Activated CD4-positive, alpha-beta memory T cell treated with anti-CD3 and anti-CD28 coated beads for 36 hours (primary cell): ENCODE measurements around the gene BAHD1. TPM values are rescaled to one million over a fixed set of nuclear protein-coding genes. Genes with fewer than 3 reads are reported as not detected.
A peak's percentile ranks its signal among the peaks of the same experiment; 100 is the strongest.

Experiments used
- CTCF ChIA-PET: fragments of 350-600 bp; sonication (Branson Sonifier 250); formaldehyde crosslinking; loops from one replicate; lab custom pipeline; 2021; ENCODE audit warnings: antibody characterized with exemption, inconsistent platforms; lab: Charles Lee
- POLR2A ChIA-PET: fragments of 350-600 bp; sonication (Branson Sonifier 250); formaldehyde crosslinking; loops from one replicate; lab custom pipeline; 2021; ENCODE audit warnings: antibody characterized with exemption; lab: Charles Lee
- DNase-seq: peaks from one replicate; pipeline ENCODE4 v3.0.0-alpha.2; 2020
- H3K27ac Mint-ChIP-seq: one replicate; pipeline ENCODE4 v1.8.0; 2021; ENCODE audit warnings: mixed read lengths
- H3K27me3 Mint-ChIP-seq: one replicate; pipeline ENCODE4 v1.8.0; 2021; ENCODE audit warnings: mixed read lengths
- H3K36me3 Mint-ChIP-seq: one replicate; pipeline ENCODE4 v1.8.0; 2021; ENCODE audit warnings: mixed read lengths
- H3K4me1 Mint-ChIP-seq: one replicate; pipeline ENCODE4 v1.8.0; 2021; ENCODE audit warnings: low read depth, mixed read lengths
- H3K4me3 Mint-ChIP-seq: one replicate; pipeline ENCODE4 v1.8.0; 2021; ENCODE audit warnings: mild to moderate bottlenecking, mixed read lengths
- H3K9me3 Mint-ChIP-seq: one replicate; pipeline ENCODE4 v1.8.0; 2021; ENCODE audit warnings: mixed read lengths
- intact Hi-C: fragments of 100-400 bp; cut with micrococcal nuclease; formaldehyde crosslinking; loops from one replicate; pipeline ENCODE4 v1.15.1; 2023
- total RNA-seq, 2 experiments: library from RNA; stranded (reverse); gene quantifications; one replicate each; pipeline ENCODE4 v1.2.3, GENCODE V29; 2021

The BAHD1 gene
- total RNA-seq, 2 experiments from 2014 or later = 18.8 to 19.5 TPM

DNA sequence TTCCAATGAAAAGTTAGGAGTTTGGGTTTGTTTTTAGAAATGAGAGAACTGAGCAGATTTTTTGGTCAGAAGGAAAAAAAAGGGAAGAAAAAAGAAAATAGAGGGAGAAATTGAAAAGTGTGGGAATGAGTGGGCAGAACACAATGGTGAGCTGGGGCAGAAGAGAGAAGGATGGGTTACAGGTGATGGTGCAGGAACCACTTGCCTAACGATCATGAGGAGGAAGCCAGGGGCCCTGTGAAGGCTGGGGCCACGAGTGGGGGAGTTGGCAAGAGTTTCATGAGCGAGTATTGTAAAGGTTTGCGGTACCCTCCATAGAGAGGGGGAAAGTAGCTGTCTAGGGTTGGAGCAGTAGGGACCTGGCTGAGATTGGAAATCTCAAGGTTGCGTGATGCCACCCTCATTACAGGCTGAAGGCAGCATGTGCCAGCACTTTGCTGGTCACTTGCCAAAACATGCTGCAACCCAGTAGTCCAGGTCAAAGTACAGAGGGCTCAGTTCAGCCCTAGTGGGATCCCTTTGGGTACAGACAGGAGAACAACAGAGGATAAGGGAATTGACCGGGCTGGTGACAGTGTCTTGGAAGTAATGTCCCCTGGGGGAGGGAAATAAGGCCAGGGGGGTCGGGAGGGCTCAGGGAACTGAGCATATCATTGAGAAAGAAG is 28.5 kb upstream of the BAHD1 start:
- Mint-ChIP-seq H3K27me3 (no peaks in the 10 kb centered on the region), H3K4me1 (peaks cover 21% of the 10 kb centered on the region), H3K4me3 (no peak overlapping the region), H3K9me3 (no peaks in the 10 kb centered on the region), H3K27ac (no peak overlapping the region), H3K36me3 (peaks cover 44% of the 10 kb centered on the region)
- ChIA-PET POLR2A (no interaction called here), CTCF (no interaction called here)
- intact Hi-C loops = no loop called here
- no peak for DNase-seq

DNA sequence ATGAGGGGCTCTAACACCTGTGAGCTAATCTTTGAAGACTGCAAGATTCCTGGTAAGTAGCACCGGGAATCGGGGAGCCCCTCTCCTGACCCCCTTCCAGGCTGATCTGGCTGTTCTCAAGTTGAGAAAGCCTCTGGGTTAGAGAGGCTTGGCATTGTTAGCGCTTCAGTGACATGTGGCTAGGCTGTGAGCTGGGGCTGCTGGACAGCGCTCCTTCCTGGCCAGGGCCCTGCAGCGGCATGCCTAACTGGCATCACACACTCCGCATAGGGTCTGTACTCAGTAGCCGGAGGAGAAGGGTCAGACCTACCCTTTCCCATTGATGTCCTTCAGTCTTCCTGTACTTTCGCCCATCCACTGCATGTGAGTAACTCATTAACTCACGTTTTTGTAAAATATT is 27.7 kb upstream of the BAHD1 start:
- ChIA-PET CTCF (no interaction called here), POLR2A (no interaction called here)
- Mint-ChIP-seq H3K4me1 (peaks cover 17% of the 10 kb centered on the region), H3K9me3 (no peaks in the 10 kb centered on the region), H3K27ac (no peak overlapping the region), H3K4me3 (no peak overlapping the region), H3K36me3 (peaks cover 42% of the 10 kb centered on the region), H3K27me3 (no peaks in the 10 kb centered on the region)
- DNase-seq = no peak
- intact Hi-C loops = no loop called here

- Mint-ChIP-seq H3K4me3 (no peak overlapping the region), H3K27me3 (no peaks in the 10 kb centered on the region), H3K9me3 (no peaks in the 10 kb centered on the region), H3K4me1 (peaks cover 3% of the 10 kb centered on the region), H3K36me3 (peaks cover 37% of the 10 kb centered on the region), H3K27ac (no peak overlapping the region)
- CTCF ChIA-PET = interaction anchor here (1.2 to 3.7 kb wide), 3 partner anchors 48 to 105 kb away, joined by 3 to 13 read pairs (median 7); no protein-coding TSS in a partner anchor
- no peak for DNase-seq
- intact Hi-C loops = no loop called here
- POLR2A ChIA-PET = no interaction called here
Measured at GRCh38 chr15:40414816-40415215, 25.9 kb upstream of the BAHD1 start.

DNA sequence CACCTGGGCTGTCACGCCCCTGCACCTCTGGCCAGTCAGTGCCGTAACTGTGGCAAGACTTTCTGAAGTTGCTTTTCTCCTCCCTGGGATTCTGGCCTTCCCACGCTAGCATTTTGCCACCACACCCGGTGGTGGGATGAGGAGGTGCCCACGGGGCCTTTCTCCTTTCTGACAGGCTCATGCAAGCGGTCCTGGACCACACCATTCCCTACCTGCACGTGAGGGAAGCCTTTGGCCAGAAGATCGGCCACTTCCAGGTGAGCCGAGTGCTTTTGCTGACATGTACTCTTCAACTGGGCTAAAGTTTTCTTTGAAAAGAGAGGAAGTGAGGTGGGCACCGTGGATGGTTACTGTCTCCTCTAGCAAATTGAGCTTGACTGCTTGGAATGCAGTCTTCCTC is 25.5 kb upstream of the BAHD1 start:
- Mint-ChIP-seq H3K27me3 (no peaks in the 10 kb centered on the region), H3K9me3 (no peaks in the 10 kb centered on the region), H3K27ac (no peak overlapping the region), H3K36me3 (peaks cover 34% of the 10 kb centered on the region), H3K4me3 (no peak overlapping the region), H3K4me1 (peaks cover under 1% of the 10 kb centered on the region)
- POLR2A ChIA-PET = no interaction called here
- no peak for DNase-seq
- intact Hi-C loops = no loop called here
- CTCF ChIA-PET = interaction anchor here (2.2 to 3.7 kb wide), 2 partner anchors 48 to 71 kb away, joined by 7 to 13 read pairs; no protein-coding TSS in a partner anchor

DNA sequence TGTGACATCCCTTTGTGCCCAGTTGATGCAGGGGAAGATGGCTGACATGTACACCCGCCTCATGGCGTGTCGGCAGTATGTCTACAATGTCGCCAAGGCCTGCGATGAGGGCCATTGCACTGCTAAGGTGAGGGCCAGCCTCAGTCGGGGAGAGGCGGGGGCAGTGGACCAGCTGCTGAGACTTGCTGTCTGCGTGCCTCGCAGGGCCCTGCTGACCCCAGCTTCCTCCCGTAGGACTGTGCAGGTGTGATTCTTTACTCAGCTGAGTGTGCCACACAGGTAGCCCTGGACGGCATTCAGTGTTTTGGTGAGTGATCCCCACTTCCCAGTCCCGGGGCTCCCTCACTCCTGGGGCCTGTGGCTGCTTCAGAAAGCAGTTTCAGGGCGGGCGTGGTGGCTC is 24.7 kb upstream of the BAHD1 start:
- DNase-seq = no peak
- H3K4me1 Mint-ChIP-seq = no peaks in the 10 kb centered on the region
- H3K36me3 Mint-ChIP-seq = peaks cover 25% of the 10 kb centered on the region
- no peak overlapping the region for H3K27ac Mint-ChIP-seq
- CTCF ChIA-PET = interaction anchor here (3.7 kb wide), 1 partner anchor 49 kb away, joined by 13 read pairs; no protein-coding TSS in a partner anchor
- POLR2A ChIA-PET = interaction anchor here (1.3 kb wide), 1 partner anchor 10 kb away, joined by 4 read pairs; the partner anchor contains the start of gene IVD
- intact Hi-C loops = no loop called here
- no peaks in the 10 kb centered on the region for H3K9me3 Mint-ChIP-seq
- H3K4me3 Mint-ChIP-seq = no peak overlapping the region
- no peaks in the 10 kb centered on the region for H3K27me3 Mint-ChIP-seq

DNA sequence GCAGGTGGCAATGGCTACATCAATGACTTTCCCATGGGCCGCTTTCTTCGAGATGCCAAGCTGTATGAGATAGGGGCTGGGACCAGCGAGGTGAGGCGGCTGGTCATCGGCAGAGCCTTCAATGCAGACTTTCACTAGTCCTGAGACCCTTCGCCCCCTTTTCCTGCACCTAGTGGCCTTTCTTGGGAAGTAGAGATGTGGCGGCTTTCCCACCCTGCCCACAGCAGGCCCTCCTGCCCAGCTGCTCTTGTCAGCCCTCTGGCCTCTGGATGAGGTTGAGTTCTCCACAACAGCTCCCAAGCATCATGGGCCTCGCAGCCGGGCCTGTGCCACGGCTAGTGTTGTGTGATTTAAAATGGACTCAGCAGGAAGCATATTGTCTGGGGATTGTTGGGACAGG is 22.6 kb upstream of the BAHD1 start:
- H3K4me1 Mint-ChIP-seq = no peaks in the 10 kb centered on the region
- no peaks in the 10 kb centered on the region for H3K27me3 Mint-ChIP-seq
- H3K36me3 Mint-ChIP-seq = peaks cover 8% of the 10 kb centered on the region
- CTCF ChIA-PET = interaction anchor here (1.3 to 3.7 kb wide), 2 partner anchors 51 to 143 kb away, joined by 6 to 13 read pairs; no protein-coding TSS in a partner anchor
- intact Hi-C loops = no loop called here
- no peak overlapping the region for H3K4me3 Mint-ChIP-seq
- no peaks in the 10 kb centered on the region for H3K9me3 Mint-ChIP-seq
- no peak overlapping the region for H3K27ac Mint-ChIP-seq
- DNase-seq = no peak
- POLR2A ChIA-PET = interaction anchor here (0.6 to 1.0 kb wide), 2 partner anchors 9 to 171 kb away, joined by 3 to 5 read pairs; no protein-coding TSS in a partner anchor

DNA sequence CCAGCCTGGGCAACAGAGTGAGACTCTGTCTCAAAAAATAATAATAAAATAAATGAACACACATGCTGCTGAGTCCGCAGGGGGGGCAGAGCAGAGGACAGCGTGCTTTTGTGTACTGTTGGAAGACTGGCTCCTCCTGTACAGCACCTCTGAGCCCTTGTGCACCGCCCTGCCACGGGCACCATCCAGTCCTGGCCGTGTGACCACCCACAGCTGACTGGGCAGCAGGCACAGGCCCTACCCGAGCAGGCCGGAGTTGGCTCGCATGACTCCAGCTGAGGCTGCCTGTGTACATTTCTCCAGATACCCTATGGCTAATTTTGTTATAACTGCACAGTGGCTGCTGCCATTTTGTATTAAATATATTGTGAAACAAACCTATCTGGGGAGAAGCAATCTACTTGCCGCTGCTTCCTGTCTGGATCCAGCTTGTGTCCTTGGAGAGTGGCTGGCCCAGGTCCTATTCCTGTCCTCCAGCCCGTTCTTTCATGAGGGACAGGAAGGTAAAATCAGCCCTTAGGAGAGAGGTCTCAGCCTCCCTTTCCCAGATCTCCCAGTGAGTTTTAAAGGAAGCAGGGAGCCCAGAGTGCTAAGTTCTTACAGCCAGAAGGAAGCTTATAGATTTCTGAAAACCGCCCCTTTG is 20.6 kb upstream of the BAHD1 start:
- Mint-ChIP-seq H3K27ac (no peak overlapping the region), H3K4me1 (no peaks in the 10 kb centered on the region), H3K36me3 (peaks cover 1% of the 10 kb centered on the region), H3K27me3 (no peaks in the 10 kb centered on the region), H3K4me3 (no peak overlapping the region), H3K9me3 (no peaks in the 10 kb centered on the region)
- DNase-seq = no peak
- POLR2A ChIA-PET = no interaction called here
- CTCF ChIA-PET = interaction anchor here (0.6 to 8.8 kb wide), 6 partner anchors 26 to 519 kb away, joined by 3 to 216 read pairs (median 4); partner anchors contain the start of genes CCDC9B and PLCB2
- intact Hi-C loops = loop anchor here (5.0 kb wide), 1 partner anchor 138 kb away; the partner anchor contains the start of gene ANKRD63

- no peaks in the 10 kb centered on the region for H3K36me3 Mint-ChIP-seq
- no peaks in the 10 kb centered on the region for H3K27me3 Mint-ChIP-seq
- no peaks in the 10 kb centered on the region for H3K9me3 Mint-ChIP-seq
- H3K27ac Mint-ChIP-seq = no peak overlapping the region
- intact Hi-C loops = loop anchor here (1.0 to 5.0 kb wide), 2 partner anchors 52 to 138 kb away; partner anchors contain the start of gene ANKRD63
- H3K4me3 Mint-ChIP-seq = no peak overlapping the region
- ChIA-PET POLR2A (no interaction called here), CTCF (interaction anchor here (0.6 to 8.8 kb wide), 12 partner anchors 16 to 519 kb away, joined by 3 to 216 read pairs (median 10); partner anchors contain the start of genes CCDC9B, INAFM2, IVD and PLCB2)
- no peak for DNase-seq
- H3K4me1 Mint-ChIP-seq = no peaks in the 10 kb centered on the region
Measured at GRCh38 chr15:40420793-40421192, 20.0 kb upstream of the BAHD1 start.

DNA sequence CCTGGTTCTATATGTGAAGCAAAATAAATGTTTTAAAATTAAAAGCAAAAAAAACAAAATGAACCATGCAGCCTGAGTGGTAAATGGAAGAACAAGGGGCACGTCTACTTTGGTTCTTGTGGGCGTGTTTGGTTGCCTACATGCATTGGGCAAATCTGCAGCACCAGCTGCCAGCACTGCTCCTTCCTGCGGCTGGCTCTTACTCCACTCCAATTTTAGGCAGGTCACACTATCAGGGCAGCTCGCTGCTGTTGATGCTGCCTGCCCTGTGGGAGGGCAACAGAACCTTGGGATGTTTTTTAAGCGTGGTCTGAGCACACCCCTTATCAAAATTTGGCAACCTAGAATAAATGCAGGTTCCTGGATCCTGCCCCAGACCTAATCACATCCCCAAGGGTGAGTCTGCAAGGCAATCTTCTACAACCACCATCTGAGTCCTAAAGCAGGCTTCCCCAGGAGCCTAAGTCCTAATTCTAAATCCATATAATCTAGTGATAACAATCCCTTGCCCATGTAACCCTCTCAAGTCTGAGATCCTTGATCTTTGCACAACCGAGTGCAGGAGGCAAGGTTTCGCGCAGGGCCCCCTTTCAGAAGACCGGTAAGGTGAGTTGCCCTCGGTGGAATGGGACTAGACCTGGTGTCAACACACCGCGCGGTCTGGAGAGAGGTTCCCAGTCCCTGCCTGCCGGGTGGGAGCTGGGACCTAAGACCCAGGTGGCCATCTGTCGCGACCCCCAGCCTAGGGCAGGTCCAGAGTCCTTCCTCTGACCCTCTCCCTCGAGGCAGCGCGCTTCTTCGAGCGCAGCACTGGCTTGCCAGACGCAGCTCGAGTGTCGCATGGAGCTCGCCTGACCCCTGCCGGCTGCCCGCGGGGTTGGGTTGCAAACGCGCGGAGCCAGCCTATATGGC is 19.3 kb upstream of the BAHD1 start:
- H3K27me3 Mint-ChIP-seq = no peaks in the 10 kb centered on the region
- H3K27ac Mint-ChIP-seq = no peak overlapping the region
- DNase-seq = peak; percentile 87
- no peaks in the 10 kb centered on the region for H3K9me3 Mint-ChIP-seq
- no peaks in the 10 kb centered on the region for H3K4me1 Mint-ChIP-seq
- POLR2A ChIA-PET = interaction anchor here (1.1 kb wide), 1 partner anchor 113 kb away, joined by 3 read pairs; the partner anchor contains the start of gene PLCB2
- no peak overlapping the region for H3K4me3 Mint-ChIP-seq
- CTCF ChIA-PET = interaction anchor here (0.6 to 8.8 kb wide), 29 partner anchors 14 to 518 kb away, joined by 3 to 216 read pairs (median 5); partner anchors contain the start of genes CCDC9B, INAFM2, IVD and PLCB2
- intact Hi-C loops = loop anchor here (1.0 to 5.0 kb wide), 3 partner anchors 53 to 139 kb away; partner anchors contain the start of gene ANKRD63
- H3K36me3 Mint-ChIP-seq = no peaks in the 10 kb centered on the region

DNA sequence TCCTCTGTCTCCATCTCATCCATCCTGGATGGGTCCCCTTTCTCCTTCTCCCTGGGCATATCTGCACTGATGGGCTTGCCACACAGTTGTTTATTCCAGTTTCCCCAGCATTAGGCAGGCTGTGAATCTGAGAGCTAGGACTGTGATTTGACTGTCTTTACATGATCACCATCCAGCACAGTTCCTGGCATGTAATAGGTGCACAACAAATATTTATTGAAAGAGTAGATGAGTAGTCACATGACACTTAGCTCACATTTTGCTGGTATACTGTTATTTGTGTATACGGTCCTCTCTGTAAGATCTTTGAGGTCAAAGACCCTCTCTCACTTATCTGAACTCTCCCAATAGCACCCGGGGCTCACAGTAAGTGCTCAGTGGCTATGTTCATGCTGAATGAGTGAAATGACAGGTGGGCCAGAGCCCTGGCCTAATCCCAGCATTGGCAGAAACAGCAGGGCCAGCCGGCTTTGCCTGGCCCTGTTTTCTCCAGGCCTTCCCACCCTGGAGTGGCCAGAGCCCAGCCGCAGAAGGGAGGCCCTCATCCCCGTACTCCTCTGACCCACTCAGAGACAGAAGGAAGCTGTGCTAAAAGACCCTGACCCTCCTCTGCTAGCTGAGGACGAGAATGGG is 16.2 kb upstream of the BAHD1 start:
- Mint-ChIP-seq H3K36me3 (no peaks in the 10 kb centered on the region), H3K27me3 (no peaks in the 10 kb centered on the region), H3K9me3 (no peaks in the 10 kb centered on the region), H3K4me1 (no peaks in the 10 kb centered on the region), H3K4me3 (no peak overlapping the region), H3K27ac (no peak overlapping the region)
- ChIA-PET POLR2A (interaction anchor here (0.6 kb wide), 1 partner anchor 18 kb away, joined by 3 read pairs; no protein-coding TSS in a partner anchor), CTCF (interaction anchor here (1.2 to 8.8 kb wide), 4 partner anchors 56 to 106 kb away, joined by 3 to 216 read pairs (median 17); partner anchors contain the start of gene CCDC9B)
- DNase-seq = no peak
- intact Hi-C loops = loop anchor here (5.0 kb wide), 1 partner anchor 142 kb away; the partner anchor contains the start of gene ANKRD63

DNA sequence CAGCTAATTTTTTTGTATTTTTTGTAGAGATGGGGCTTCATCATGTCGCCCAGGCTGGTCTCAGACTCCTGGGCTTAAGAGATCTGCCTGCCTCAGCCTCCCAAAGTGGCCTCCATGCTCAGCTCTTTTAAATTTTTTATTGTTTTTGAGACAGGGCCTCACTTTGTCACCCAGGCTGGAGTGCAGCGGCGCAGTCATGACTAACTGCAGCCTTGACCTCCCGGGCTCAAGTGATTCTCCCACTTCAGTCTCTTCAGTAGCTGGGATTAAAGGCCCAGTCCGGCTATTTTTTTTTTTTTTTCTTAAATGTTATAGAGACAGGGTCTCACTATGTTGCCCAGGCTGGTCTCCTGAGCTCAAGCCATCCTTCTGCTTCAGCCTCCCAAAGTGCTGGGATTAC is 15.1 kb upstream of the BAHD1 start:
- no peaks in the 10 kb centered on the region for H3K27me3 Mint-ChIP-seq
- POLR2A ChIA-PET = interaction anchor here (0.9 kb wide), 1 partner anchor 12 kb away, joined by 3 read pairs; no protein-coding TSS in a partner anchor
- CTCF ChIA-PET = interaction anchor here (0.7 to 8.8 kb wide), 3 partner anchors 85 to 147 kb away, joined by 3 to 216 read pairs (median 3); partner anchors contain the start of gene CCDC9B
- H3K9me3 Mint-ChIP-seq = no peaks in the 10 kb centered on the region
- no peak for DNase-seq
- H3K36me3 Mint-ChIP-seq = no peaks in the 10 kb centered on the region
- no peak overlapping the region for H3K27ac Mint-ChIP-seq
- intact Hi-C loops = no loop called here
- H3K4me3 Mint-ChIP-seq = no peak overlapping the region
- H3K4me1 Mint-ChIP-seq = no peaks in the 10 kb centered on the region
